Measurements from ENCODE around the gene OR4D11. TPM values are rescaled to one million over a fixed set of nuclear protein-coding genes. Genes with fewer than 3 reads are reported as not detected.

OR4D11 gene
- total RNA-seq, 1 donor from 2014 or later, result not detected

GRCh38 chr11:59475176-59475575, 28.2 kb upstream of the OR4D11 start:
- TF ChIP-seq CTCF (IDR thresholded peaks at IDR 0.05; ENCODE audit: unreplicated experiment), result no peak
- Mint-ChIP-seq H3K9me3 (no peaks in the 10 kb centered on the region), H3K36me3 (no peaks in the 10 kb centered on the region)

GRCh38 chr11:59479906-59480305, 23.5 kb upstream of the OR4D11 start:
- TF ChIP-seq CTCF (IDR thresholded peaks at IDR 0.05; ENCODE audit: unreplicated experiment), result no peak
- no peak overlapping the region for H3K27ac Mint-ChIP-seq
- no peaks in the 10 kb centered on the region for H3K4me1 Mint-ChIP-seq
- H3K36me3 Mint-ChIP-seq, result no peaks in the 10 kb centered on the region
- H3K4me3 Mint-ChIP-seq, result no peak overlapping the region
- no peak for DNase-seq (ENCODE audit: low spot score in 2 of 2, unreplicated experiment in 2 of 2)
- H3K9me3 Mint-ChIP-seq, result no peaks in the 10 kb centered on the region
- H3K27me3 Mint-ChIP-seq (ENCODE audit: low read depth), result peaks cover 14% of the 10 kb centered on the region

More at GRCh38 chr11:59475176-59475575, 28.2 kb upstream of the OR4D11 start:
- Mint-ChIP-seq H3K4me1 (no peaks in the 10 kb centered on the region), H3K4me3 (no peak overlapping the region), H3K27me3 (ENCODE audit: low read depth) (peaks cover 17% of the 10 kb centered on the region), H3K27ac (no peak overlapping the region)
- no peak for DNase-seq (ENCODE audit: low spot score in 2 of 2, unreplicated experiment in 2 of 2)

- TF ChIP-seq CTCF (IDR thresholded peaks at IDR 0.05; ENCODE audit: unreplicated experiment), result no peak
- Mint-ChIP-seq H3K36me3 (no peaks in the 10 kb centered on the region), H3K9me3 (no peaks in the 10 kb centered on the region), H3K4me3 (no peak overlapping the region), H3K4me1 (no peaks in the 10 kb centered on the region), H3K27me3 (ENCODE audit: low read depth) (peaks cover 16% of the 10 kb centered on the region), H3K27ac (no peak overlapping the region)
- no peak for DNase-seq (ENCODE audit: low spot score in 2 of 2, unreplicated experiment in 2 of 2)
These were observed 23.0 kb upstream of the OR4D11 start for GRCh38 chr11:59480359-59480758.

GRCh38 chr11:59501931-59502330, 1.4 kb upstream of the OR4D11 start:
- Mint-ChIP-seq H3K4me3 (no peak overlapping the region), H3K9me3 (peaks cover 2% of the 10 kb centered on the region), H3K27me3 (ENCODE audit: low read depth) (peaks cover 24% of the 10 kb centered on the region), H3K36me3 (no peaks in the 10 kb centered on the region), H3K4me1 (no peaks in the 10 kb centered on the region), H3K27ac (no peak overlapping the region)
- DNase-seq (ENCODE audit: low spot score in 2 of 2, unreplicated experiment in 2 of 2), result no peak
- TF ChIP-seq CTCF (IDR thresholded peaks at IDR 0.05; ENCODE audit: unreplicated experiment), result no peak

GRCh38 chr11:59510941-59511589, 7.7 kb downstream of the OR4D11 start, which contains the start of gene OR4D9:
Gene OR4D9, plus strand, starts transcription at chr11:59511539. Its CDS starts 3,374 bp downstream, at chr11:59514913.
- TF ChIP-seq CTCF (IDR thresholded peaks at IDR 0.05; ENCODE audit: unreplicated experiment), result no peak
- no peaks in the 10 kb centered on the region for H3K36me3 Mint-ChIP-seq
- no peak for DNase-seq (ENCODE audit: low spot score in 2 of 2, unreplicated experiment in 2 of 2)
- H3K27ac Mint-ChIP-seq, result no peak within 1 kb of the TSS
- no peaks in the 10 kb centered on the region for H3K9me3 Mint-ChIP-seq
- H3K4me3 Mint-ChIP-seq, result no peak within 1 kb of the TSS
- H3K27me3 Mint-ChIP-seq (ENCODE audit: low read depth), result peaks cover 31% of the 10 kb centered on the region
- H3K4me1 Mint-ChIP-seq, result no peaks in the 10 kb centered on the region

Measured in mesothelial cell of epicardium (in vitro differentiated cells).